Common myeloid progenitor, CD34-positive (primary cell): ENCODE measurements around the gene PTPRN2.

Source experiments
- CTCF ChIA-PET: fragments of 350-600 bp; sonication (Branson Sonifier 250); formaldehyde crosslinking; loops from one replicate; lab custom pipeline; 2021; ENCODE audit warnings: antibody characterized with exemption; lab: Charles Lee
- POLR2A ChIA-PET: fragments of 350-600 bp; sonication (Branson Sonifier 250); formaldehyde crosslinking; loops from one replicate; lab custom pipeline; 2021; ENCODE audit warnings: antibody characterized with exemption; lab: Charles Lee
- DNase-seq, 3 donors: peaks; one replicate each; pipeline versions ENCODE4 v3.0.0 to v3.0.0-alpha.2; 2013
- H3K27ac ChIP-seq, 2 experiments: 1 replicate in 1 of 2; 2 replicates in 1 of 2; pipeline ENCODE4 v1.7.0; 2013; ENCODE audit warnings: inconsistent platforms in 2 of 2, low read length in 2 of 2, mild to moderate bottlenecking in 2 of 2, low read depth in 1 of 2, moderate library complexity in 1 of 2; ENCODE audit not compliant: severe bottlenecking in 2 of 2, insufficient read depth in 1 of 2, poor library complexity in 1 of 2
- H3K27me3 ChIP-seq, 5 experiments: replicated peaks in 2 of 5; 1 replicate in 3 of 5; 2 replicates in 2 of 5; pipeline versions ENCODE4 v1.6.1 to v1.7.0; 2013; ENCODE audit warnings: low read length in 4 of 5, mild to moderate bottlenecking in 2 of 5, moderate library complexity in 2 of 5, inconsistent platforms in 1 of 5; ENCODE audit not compliant: insufficient read depth in 5 of 5, control insufficient read depth in 4 of 5
- H3K36me3 ChIP-seq, 4 experiments: 1 replicate in 2 of 4; 2 replicates in 2 of 4; pipeline versions ENCODE4 v1.6.1 to v1.7.0; 2013; ENCODE audit warnings: low read length in 3 of 4, control low read depth in 1 of 4, mild to moderate bottlenecking in 1 of 4; ENCODE audit not compliant: control insufficient read depth in 4 of 4, insufficient read depth in 4 of 4
- H3K4me1 ChIP-seq, 4 experiments: 1 replicate in 3 of 4; 2 replicates in 1 of 4; pipeline versions ENCODE4 v1.6.1 to v1.7.1; 2013; ENCODE audit warnings: low read length in 3 of 4, mild to moderate bottlenecking in 3 of 4, control low read depth in 1 of 4, inconsistent platforms in 1 of 4, moderate library complexity in 1 of 4; ENCODE audit not compliant: control insufficient read depth in 4 of 4, insufficient read depth in 4 of 4; ENCODE audit errors: control extremely low read depth in 1 of 4
- H3K4me3 ChIP-seq, 7 experiments: 1 replicate in 4 of 7; 2 replicates in 3 of 7; pipeline versions ENCODE4 v1.5.1 to v1.7.0; 2013; ENCODE audit warnings: mild to moderate bottlenecking in 7 of 7, low read length in 6 of 7, moderate library complexity in 6 of 7, inconsistent platforms in 2 of 7, low read depth in 2 of 7, control low read depth in 1 of 7; ENCODE audit not compliant: insufficient read depth in 4 of 7, control insufficient read depth in 1 of 7; ENCODE audit errors: extremely low read depth in 1 of 7
- H3K9me3 ChIP-seq, 5 experiments: 1 replicate in 4 of 5; 2 replicates in 1 of 5; pipeline versions ENCODE4 v1.6.1 to v1.7.1; 2013; ENCODE audit warnings: low read length in 4 of 5, mild to moderate bottlenecking in 2 of 5, inconsistent platforms in 1 of 5, low read depth in 1 of 5, moderate library complexity in 1 of 5; ENCODE audit not compliant: control insufficient read depth in 4 of 5, insufficient read depth in 2 of 5; ENCODE audit errors: control extremely low read depth in 1 of 5
- WGBS: methylation state at CpG from one replicate; pipeline ENCODE4 v1.1.5; 2013; ENCODE audit not compliant: insufficient coverage; 5-methylcytosine and 5-hydroxymethylcytosine counted together

Gene PTPRN2

GRCh38 chr7:157824011-157824818 lies 763.4 kb downstream of the PTPRN2 start:
- H3K36me3 ChIP-seq = no peaks in the 10 kb centered on the region
- CTCF ChIA-PET = interaction anchor here (1.0 kb wide), 1 partner anchor 582 kb away, joined by 3 read pairs; no protein-coding TSS in a partner anchor
- H3K4me1 ChIP-seq = no peaks in the 10 kb centered on the region
- H3K4me3 ChIP-seq = no peak overlapping the region
- peaks cover 0 to 5% (median 0%) of the 10 kb centered on the region in 5 experiments for H3K27me3 ChIP-seq
- no peak for DNase-seq
- POLR2A ChIA-PET = interaction anchor here (0.9 kb wide), 1 partner anchor 55 kb away, joined by 4 read pairs; no protein-coding TSS in a partner anchor
- WGBS = 96% methylated on average over 15 of the region's 18 CpGs
- H3K27ac ChIP-seq = no peak overlapping the region
- no peaks in the 10 kb centered on the region for H3K9me3 ChIP-seq

GRCh38 chr7:157822688-157823031 lies 765.0 kb downstream of the PTPRN2 start:
- ChIA-PET CTCF (no interaction called here), POLR2A (no interaction called here)
- Histone ChIP-seq H3K4me1 (no peaks in the 10 kb centered on the region), H3K4me3 (no peak overlapping the region), H3K27ac (no peak overlapping the region), H3K36me3 (no peaks in the 10 kb centered on the region), H3K9me3 (no peaks in the 10 kb centered on the region), H3K27me3 (peaks cover 0 to 5% (median 0%) of the 10 kb centered on the region in 5 experiments)
- 100% methylated on average over 1 of the region's 1 CpG for WGBS
- DNase-seq = no peak

GRCh38 chr7:157821959-157822687 lies 765.5 kb downstream of the PTPRN2 start:
- Histone ChIP-seq H3K36me3 (no peaks in the 10 kb centered on the region), H3K9me3 (no peaks in the 10 kb centered on the region), H3K4me1 (no peaks in the 10 kb centered on the region), H3K4me3 (no peak overlapping the region), H3K27me3 (peaks cover 0 to 5% (median 0%) of the 10 kb centered on the region in 5 experiments), H3K27ac (no peak overlapping the region)
- WGBS = 86% methylated on average over 3 of the region's 3 CpGs
- DNase-seq = no peak
- POLR2A ChIA-PET = no interaction called here
- CTCF ChIA-PET = no interaction called here

GRCh38 chr7:157820796-157821195 lies 766.8 kb downstream of the PTPRN2 start:
- Histone ChIP-seq H3K36me3 (no peaks in the 10 kb centered on the region), H3K4me3 (no peak overlapping the region), H3K9me3 (no peaks in the 10 kb centered on the region), H3K4me1 (no peaks in the 10 kb centered on the region), H3K27ac (no peak overlapping the region), H3K27me3 (peaks cover 0 to 5% (median 0%) of the 10 kb centered on the region in 5 experiments)
- 81% methylated on average over 4 of the region's 4 CpGs for WGBS
- CTCF ChIA-PET = no interaction called here
- POLR2A ChIA-PET = no interaction called here
- DNase-seq = no peak

GRCh38 chr7:157819455-157819807 lies 768.2 kb downstream of the PTPRN2 start:
- no peaks in the 10 kb centered on the region for H3K9me3 ChIP-seq
- no peak for DNase-seq
- H3K4me1 ChIP-seq = no peaks in the 10 kb centered on the region
- H3K36me3 ChIP-seq = no peaks in the 10 kb centered on the region
- H3K4me3 ChIP-seq = no peak overlapping the region
- H3K27me3 ChIP-seq = peaks cover 0 to 3% (median 0%) of the 10 kb centered on the region in 5 experiments
- POLR2A ChIA-PET = no interaction called here
- CTCF ChIA-PET = interaction anchor here (1.3 kb wide), 1 partner anchor 56 kb away, joined by 3 read pairs; no protein-coding TSS in a partner anchor
- H3K27ac ChIP-seq = no peak overlapping the region
- WGBS = 97% methylated on average over 6 of the region's 21 CpGs

- 91% methylated on average over 15 of the region's 20 CpGs for WGBS
- Histone ChIP-seq H3K9me3 (no peaks in the 10 kb centered on the region), H3K4me1 (no peaks in the 10 kb centered on the region), H3K36me3 (no peaks in the 10 kb centered on the region), H3K27ac (no peak overlapping the region), H3K27me3 (peaks cover 0 to 2% (median 0%) of the 10 kb centered on the region in 5 experiments), H3K4me3 (no peak overlapping the region)
- ChIA-PET CTCF (interaction anchor here (1.3 kb wide), 1 partner anchor 56 kb away, joined by 3 read pairs; no protein-coding TSS in a partner anchor), POLR2A (no interaction called here)
- no peak for DNase-seq
These were observed 768.7 kb downstream of the PTPRN2 start for GRCh38 chr7:157818701-157819454.
